GM04504 (cell line): ENCODE measurements around the gene PIM1.
"Not testable (repeated sequence)": the region's sequence is repeated elsewhere in the genome, so short reads cannot be mapped to it uniquely, and the experiment has no call there.

ENCODE experiments used
- DNase-seq: peaks from one replicate; pipeline ENCODE4 v3.0.0-alpha.2; 2012; ENCODE audit warnings: low read depth

Gene PIM1

GRCh38 chr6:37169496-37170272, at the start of gene PIM1:
Gene PIM1 (plus strand): TSS chr6:37170152. CDS start chr6:37170576, 424 bp downstream.
- DNase-seq = peak; percentile 94

GRCh38 chr6:37121556-37121955, 48.4 kb upstream of the PIM1 start:
- no peak for DNase-seq

DNA sequence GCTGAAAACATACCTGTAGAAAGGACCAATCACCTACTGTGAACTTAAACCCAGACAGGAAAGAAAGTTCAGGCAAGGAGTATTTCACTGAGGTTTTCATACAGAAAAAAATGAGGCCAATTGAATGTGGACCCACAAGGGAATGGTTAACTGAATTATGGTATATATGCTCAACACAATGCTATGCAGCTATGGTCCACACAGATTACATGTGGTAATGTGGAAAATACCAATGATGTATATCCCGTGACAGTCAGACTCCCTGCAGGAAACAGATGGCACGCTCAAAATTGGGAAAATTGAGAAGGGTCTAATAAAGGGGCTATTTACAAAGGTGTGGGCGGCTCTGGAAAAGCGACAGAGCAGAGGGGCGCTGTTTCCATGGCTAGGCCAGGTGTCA, 47.1 kb upstream of the PIM1 start:
- no peak for DNase-seq

DNA sequence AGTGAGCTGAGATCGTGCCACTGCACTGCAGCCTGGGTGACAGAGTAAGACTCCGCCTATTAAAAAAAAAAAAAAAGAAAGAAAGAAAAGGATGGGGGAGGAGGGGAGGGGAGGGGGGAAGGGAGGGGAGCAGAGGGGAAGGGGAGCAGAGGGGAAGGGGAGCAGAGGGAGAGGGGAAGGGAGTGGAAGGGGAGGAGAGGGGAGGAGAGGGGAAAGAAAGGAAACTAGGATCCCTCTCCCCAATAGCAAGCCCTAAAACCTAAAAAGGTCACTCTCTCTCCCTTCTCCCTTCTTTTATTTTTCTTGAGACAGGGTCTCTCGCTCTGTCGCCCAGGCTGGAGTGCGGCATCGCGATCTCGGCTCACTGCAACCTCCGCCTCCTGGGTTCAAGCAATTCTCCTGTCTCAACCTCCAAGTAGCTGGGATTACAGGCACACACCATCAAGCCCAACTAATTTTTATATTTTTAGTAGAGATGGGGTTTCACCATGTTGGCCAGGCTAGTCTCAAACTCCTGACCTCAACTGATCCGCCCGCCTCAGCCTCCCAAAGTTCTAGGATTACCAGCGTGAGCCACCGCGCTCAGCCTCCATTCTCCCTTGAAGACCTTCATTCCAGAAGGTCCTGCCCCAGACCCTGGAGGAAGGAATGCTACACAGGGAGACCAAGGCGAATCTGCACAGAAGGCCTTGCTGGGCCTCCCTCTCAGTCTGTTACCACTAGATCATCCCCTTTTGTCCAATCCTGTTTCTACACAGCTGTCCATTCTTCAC, 45.8 kb upstream of the PIM1 start:
- DNase-seq = no peak

DNA sequence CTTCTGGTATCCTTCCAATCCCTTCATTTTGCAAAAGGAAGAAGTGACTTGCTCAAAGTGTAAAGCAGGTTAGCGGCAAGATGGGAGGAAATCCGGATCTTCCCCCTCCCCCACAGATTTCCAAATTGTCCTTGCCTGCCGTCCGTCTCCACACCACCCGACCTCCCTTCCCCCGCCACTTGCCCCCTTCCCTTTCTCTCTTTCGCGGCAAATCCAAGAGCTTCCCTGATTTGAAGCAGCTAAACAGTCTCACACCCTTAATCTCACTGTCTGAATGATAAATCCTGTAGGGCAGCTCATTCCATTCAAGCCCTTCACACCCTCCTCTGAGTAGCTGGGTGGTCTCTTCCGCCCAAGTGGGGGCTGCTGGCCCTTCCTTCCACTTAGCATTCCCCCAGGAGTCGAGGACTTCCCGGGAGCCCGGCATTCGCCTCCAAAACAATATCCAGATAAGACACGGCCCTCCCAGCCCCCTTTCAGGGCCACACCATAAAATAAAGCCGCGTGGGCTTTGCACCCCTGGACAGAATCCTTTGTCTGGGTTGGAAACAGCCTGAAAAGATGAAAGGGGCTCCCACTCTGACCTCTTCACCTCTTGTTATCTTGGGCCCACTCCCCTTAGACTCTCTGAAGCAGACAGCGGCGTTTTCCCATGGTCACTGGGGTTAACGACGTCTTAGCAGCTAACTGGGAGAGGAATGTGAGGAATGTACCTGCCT, 44.0 kb upstream of the PIM1 start:
- no peak for DNase-seq

GRCh38 chr6:37126493-37126958, 43.4 kb upstream of the PIM1 start:
- DNase-seq = no peak

DNA sequence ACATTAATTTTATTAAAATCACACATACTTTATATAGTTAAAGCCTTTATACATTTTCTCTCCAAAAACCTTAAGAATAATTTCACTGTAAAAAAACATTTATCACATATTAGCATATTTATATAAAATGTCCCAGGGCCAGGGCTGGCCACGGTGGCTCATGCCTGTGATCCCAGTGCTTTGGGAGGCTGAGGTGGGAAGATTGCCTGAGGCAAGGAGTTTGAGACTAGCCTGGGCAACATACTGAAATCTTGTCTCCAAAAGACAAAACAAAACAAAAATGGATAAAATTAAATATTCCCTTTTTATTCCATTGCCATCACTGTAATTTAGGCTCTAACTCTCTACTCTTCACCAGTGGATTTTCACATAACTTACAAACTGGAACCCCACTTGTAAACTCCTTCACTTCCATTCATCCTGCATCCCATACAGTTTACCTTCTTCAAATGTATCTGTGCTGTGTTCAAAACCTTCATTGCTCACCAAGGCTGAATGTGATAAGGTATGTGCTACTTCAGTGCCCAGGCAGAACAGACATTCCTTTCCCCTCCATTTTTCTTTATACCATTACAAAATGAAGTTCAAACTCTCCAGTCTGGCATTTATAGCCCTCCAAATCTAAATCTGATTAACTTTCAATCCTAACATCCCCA, 42.9 kb upstream of the PIM1 start:
- DNase-seq = no peak

GRCh38 chr6:37127961-37128862, 41.7 kb upstream of the PIM1 start:
- no peak for DNase-seq

DNA sequence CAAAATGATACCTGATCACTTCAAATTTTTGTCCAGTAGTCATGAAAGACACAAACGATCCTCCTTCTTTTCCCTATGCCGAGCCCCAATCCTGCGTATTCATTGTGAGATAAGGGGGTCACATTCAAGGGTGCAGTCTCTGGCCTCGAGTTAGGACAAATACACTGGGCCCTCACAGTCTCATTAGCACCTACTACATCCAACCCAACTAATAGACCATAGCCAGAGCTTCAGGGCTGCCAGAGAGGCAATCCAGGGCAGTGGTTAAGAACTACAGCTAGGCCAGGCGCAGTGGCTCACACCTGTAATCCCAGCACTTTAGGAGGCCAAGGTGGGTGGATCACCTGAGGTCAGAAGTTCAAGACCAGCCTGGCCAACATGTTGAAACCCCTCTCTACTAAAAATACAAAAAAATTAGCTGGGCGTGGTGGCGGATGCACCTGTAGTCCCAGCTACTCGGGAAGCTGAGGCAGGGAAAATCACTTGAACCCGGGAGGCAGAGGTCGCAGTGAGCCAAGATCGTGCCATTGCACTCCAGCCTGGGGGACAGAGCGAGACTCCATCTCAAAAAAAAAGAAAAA, 41.0 kb upstream of the PIM1 start:
- not testable (repeated sequence) for DNase-seq

- no peak for DNase-seq
Observed at GRCh38 chr6:37129566-37129965, 40.4 kb upstream of the PIM1 start.

GRCh38 chr6:37130704-37131103, 39.2 kb upstream of the PIM1 start:
- DNase-seq = no peak

- DNase-seq = no peak
Observed at GRCh38 chr6:37131104-37131959, 38.6 kb upstream of the PIM1 start.

- no peak for DNase-seq
Observed at GRCh38 chr6:37131960-37132253, 38.0 kb upstream of the PIM1 start.

- DNase-seq = peak; percentile 96
Observed at GRCh38 chr6:37134036-37134395, 35.9 kb upstream of the PIM1 start.

GRCh38 chr6:37134396-37135191, 35.4 kb upstream of the PIM1 start:
- peak; percentile 95 for DNase-seq

DNA sequence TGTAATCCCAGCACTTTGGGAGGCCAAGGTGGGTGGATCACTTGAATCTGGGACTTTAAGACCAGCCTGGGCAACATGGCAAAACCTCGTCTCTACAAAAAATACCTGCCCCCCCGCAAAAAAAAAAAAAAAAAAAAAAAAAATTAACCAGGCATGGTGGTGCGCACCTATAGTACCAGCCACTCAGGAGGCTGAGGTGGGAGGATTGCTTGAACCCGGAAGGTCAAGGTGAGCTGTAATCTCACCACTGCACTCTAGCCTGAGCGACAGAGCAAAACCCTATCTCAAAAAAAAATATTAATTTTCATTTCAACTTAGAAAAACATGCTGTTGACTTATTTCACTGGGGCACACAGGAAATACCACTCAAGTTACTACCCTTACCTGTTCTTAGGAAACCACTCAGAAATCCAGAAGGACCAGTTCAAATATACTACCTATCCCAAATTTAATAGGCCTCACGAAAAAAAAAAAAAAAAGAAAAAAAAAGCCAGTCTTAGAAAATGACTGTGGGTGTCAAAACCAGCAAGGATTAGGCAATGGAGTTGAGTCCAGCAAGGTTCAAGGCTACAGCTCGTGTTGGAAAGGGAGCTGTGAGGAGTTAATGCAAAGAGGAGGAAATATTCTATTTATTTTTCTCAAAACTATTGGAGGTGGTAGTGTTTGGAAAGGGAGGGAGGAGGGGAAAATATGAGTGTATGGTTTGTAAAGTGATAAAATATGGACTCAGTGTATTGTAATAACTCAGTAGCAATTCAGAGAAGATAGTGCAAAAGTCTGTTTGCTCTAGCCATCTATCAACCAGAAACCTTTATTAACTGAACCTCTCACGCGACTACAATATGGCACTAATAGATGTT, 33.9 kb upstream of the PIM1 start:
- no peak for DNase-seq

- DNase-seq = no peak
Observed at GRCh38 chr6:37136821-37137200, 33.1 kb upstream of the PIM1 start.
